ENCODE measurements around the gene CLDN6.

- no peak for TF ChIP-seq POLR2A (IDR thresholded peaks at IDR 0.05)
- no peak for TF ChIP-seq CTCF (IDR thresholded peaks at IDR 0.05)
Observed at GRCh38 chr16:3004319-3004718, 13.7 kb downstream of the CLDN6 start.

Data from ovary (tissue), 3 donors.